NCI-H2171 (cell line): ENCODE measurements around the gene DPF3.

ENCODE experiments used
- DNase-seq: peaks from one replicate; lab custom pipeline; 2025; lab: John Stamatoyannopoulos, UW

DPF3 gene

GRCh38 chr14:72714871-72715214 lies 179.1 kb downstream of the DPF3 start:
- no peak for DNase-seq

GRCh38 chr14:72714094-72714493 lies 179.8 kb downstream of the DPF3 start:
- no peak for DNase-seq

GRCh38 chr14:72711936-72712335 lies 182.0 kb downstream of the DPF3 start:
- DNase-seq, result no peak

DNA sequence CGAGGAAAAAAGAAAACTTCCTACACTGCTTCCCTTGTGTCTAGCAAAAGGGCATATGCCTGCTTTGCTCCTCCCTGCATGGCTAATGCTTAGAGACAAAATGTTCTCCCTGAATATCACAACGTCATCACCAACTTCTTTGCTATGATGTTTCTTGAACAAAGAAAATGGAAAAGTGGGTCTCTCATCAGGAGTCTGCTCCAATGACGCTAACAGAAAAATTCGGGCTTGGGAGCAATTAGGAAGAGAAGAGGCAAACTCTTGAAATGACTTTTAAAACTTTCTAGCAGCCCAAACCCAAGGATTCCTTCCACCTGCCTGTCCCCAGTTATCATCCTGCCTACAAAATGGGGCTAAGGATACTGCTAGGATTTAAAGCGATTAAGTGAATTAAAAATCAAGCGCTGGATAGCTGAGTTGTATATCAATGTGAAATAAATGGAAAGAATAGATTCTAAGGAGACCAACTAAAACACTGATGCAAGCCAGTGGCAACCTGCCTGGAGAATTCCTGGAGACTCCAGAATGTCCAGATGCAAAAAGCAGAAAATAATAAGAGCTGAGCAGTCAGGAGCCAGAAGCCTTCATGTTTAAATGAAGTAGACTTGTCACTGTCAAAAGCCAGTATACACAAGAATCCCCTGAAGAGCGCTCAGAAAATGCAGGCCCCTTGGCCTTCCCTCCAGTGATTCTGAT lies 183.8 kb downstream of the DPF3 start:
- no peak for DNase-seq

GRCh38 chr14:72708708-72709475 lies 185.0 kb downstream of the DPF3 start:
- DNase-seq, result no peak

DNA sequence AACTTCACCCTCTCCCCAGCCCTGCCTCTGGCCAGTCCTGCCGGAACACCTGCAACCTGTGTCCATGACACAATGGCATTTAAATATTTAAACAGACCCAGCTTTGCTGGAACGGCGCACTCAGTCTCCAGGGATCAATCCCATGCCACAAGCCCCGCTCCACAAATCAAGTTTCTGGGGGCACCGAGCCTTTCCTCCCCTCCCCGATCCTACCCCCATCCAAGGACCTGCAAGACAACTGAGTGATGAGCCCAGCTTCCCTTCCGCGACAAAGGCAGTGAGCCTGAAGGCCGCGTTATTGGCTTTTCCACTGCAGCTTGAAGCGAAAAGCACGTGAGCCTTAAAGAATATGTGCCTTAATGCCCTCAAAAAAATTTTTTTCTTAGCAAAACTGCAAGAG lies 185.7 kb downstream of the DPF3 start:
- DNase-seq, result no peak

GRCh38 chr14:72706485-72706884 lies 187.4 kb downstream of the DPF3 start:
- DNase-seq, result no peak

DNA sequence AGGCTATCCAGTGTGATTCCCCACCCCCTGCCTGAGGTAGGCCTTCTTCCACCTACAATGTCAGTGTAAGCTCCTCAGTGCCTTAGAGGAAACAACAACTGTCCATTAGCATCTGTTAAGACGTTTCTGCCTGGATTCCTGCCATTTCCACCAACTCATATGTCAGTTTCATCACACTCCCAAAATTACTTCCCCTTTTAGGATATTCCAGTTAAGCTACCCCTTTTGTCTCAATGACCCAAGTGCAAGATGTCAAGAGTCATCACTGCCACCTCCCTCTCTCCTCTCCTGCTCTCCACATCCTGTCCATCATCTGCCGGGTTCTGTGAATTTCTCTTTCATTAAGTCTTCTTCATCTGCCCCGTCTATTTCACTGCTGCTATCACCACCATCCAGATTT lies 189.4 kb downstream of the DPF3 start:
- DNase-seq, result no peak

DNA sequence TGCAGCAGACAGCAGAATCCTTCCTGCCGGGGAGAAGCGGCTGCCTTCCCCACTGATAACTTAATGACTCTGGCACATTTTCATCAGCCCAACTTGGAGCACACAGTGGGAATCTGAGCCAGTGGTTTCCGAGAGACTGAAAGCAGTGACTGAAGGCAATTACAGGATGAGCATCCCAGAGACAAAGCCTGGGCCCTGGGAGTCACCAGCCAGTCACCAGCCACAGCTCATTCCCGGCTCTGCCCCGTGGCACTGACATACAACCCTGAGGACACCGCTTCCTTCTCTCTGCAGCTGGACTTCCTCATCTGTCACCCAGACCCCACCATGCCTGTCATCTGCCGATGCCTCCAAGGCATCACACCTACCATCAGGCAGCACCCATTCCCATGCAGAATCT lies 192.3 kb downstream of the DPF3 start:
- peak; percentile 17 for DNase-seq

- DNase-seq, result peak; percentile 32
Observed at GRCh38 chr14:72701237-72701565, 192.7 kb downstream of the DPF3 start.

DNA sequence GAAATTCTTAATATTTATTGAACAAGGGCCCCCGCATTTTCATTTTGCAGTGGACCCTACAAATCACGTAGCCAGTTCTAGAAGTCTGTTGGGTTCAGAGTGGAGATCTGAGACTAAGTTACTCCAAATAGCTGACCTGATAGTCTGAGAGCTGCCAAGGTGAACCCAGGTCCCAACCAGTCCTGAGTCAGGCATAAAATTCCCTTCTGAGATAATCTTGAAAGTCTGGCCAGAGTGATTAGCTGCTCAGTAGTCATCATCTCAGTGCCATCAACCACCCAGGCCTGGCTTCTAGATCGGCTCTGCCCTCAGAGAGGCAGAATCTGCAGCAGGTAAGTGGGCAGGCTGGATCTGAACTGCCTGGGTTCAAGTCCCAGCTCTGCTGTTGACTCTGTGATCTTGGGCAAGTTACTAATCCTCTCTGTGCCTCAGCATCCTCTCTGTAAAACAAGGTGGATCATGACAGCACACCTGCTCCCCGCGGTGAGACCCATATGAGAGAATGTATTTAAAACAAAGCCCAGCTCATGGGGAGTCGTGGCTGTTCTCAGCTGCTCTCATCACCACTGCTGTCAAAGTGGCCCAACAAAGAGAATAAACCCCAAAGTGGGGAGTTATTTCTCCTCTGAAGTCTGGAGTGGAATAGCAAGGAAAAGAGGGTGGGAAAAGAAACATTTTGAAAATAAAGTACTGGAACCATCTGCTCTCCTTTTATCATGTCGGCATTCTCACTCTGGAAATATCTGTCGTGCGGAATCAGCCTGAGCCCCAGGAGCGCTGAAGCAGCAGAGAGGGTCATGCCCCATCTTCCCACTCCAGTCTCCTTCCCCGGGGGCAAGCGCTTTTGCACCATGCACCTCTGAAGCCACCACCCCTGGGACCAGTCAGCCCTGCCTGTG lies 193.3 kb downstream of the DPF3 start:
- no peak for DNase-seq

DNA sequence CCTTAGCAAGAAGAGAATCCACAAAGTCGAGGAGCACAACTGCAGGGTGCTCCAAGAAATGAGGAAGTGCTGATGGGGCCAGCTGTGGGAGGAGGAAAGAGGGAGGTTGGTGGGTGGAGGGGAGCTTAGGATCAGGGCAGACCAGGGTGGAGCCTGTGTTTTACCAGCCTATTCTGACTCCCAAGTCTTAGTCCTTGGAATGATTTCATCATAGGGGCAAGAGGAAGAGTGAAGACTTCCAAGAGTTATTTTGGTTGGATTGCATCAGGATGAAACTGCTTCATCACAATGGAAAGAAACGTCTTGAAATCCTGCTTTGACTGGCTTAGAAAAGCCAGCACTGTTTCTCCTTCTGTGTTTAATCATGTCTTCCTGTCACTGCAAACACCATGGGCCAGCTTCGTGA lies 194.0 kb downstream of the DPF3 start:
- no peak for DNase-seq

- DNase-seq, result no peak
Observed at GRCh38 chr14:72699443-72699842, 194.5 kb downstream of the DPF3 start.

GRCh38 chr14:72692696-72693095 lies 201.2 kb downstream of the DPF3 start:
- no peak for DNase-seq

- no peak for DNase-seq
Observed at GRCh38 chr14:72690324-72690723, 203.6 kb downstream of the DPF3 start.

DNA sequence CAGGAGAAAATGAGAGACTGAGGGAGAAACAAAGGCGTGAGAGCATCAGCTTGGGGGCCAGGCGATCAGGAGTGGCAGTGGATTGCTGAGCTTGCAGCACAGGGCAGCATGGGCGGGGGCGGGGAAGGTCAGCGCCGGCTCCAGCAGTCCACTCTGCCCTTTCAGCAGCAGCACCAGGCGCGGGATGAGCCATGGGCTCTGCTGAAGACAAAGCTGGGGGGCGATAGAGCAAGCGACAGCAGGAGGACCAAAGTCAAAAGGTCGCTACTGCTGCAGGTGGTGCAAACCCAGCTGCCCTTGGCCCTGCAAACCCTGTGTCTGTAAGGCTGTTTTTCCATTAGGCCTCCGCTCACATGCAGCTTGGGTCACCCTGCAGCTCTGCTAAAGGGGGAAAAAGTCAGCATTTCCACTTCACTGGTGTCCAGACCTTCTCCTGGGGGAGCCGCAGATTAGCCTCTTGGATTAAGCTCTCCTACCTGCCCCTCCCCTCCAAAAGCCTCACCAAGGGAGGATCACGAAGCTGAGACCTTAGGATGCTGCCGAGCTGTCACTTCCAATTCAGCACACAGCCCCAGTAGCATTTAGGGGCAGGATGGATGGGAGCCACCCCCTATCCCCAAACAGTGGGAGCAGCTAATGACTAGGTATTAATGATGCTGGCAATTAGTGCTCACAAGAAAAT lies 204.8 kb downstream of the DPF3 start:
- DNase-seq, result no peak

DNA sequence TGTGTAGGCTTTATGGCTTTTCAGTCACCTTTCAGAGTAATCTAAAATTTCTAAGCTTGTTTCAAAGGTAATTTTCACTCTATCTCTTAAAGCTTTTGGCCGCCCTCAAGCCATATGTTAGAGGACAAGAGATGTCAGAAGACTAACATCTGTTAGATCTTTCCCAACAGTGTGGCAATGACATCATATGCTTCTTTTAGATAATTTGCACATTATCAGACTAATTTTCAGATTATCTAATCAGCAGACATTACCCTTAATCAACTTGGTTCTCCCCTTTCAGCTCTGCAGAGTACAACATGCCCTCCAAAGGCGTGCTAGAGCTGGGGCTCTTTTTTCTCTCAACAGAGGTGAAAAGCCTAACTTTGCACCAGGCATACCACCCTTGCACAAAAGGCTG lies 207.1 kb downstream of the DPF3 start:
- no peak for DNase-seq

DNA sequence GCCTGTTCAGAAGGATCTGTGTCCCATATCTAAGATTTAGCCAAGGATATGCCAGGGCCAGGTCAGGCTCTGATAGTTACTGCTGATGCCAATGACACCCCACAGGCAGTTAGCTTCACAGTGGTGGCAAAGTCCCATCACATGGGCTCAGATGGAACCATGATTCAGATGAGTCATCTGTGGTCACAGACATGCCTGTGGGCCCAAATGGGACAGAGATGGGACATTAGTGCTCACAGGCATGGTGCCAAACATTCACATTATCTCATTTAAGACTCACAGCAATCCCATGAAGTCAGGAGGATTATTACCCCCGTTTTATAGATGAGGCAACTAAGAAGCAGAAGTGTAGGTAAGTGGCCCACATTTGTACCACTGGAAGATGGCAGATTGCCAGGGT lies 207.8 kb downstream of the DPF3 start:
- DNase-seq, result no peak

GRCh38 chr14:72685456-72685855 lies 208.4 kb downstream of the DPF3 start:
- DNase-seq, result no peak

GRCh38 chr14:72683787-72684186 lies 210.1 kb downstream of the DPF3 start:
- DNase-seq, result no peak

DNA sequence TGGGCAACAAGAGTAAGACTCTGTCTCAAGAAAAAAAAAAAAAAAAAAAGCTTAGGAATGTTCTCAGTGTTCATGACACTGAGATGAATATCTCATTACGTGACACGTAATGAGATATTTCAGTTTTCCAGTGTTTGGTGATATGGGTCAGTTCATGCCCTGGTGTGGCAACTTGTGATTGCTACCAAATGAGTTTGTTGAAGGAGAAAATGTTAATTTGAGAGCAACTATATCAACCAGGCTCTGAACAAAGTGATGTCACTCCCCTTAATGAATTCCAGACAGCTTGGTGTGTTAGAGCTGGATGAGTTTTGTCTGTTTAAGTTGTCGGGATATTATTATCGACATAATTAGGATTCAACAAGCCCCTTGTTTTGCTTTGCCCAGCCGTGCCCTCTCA lies 211.7 kb downstream of the DPF3 start:
- no peak for DNase-seq

DNA sequence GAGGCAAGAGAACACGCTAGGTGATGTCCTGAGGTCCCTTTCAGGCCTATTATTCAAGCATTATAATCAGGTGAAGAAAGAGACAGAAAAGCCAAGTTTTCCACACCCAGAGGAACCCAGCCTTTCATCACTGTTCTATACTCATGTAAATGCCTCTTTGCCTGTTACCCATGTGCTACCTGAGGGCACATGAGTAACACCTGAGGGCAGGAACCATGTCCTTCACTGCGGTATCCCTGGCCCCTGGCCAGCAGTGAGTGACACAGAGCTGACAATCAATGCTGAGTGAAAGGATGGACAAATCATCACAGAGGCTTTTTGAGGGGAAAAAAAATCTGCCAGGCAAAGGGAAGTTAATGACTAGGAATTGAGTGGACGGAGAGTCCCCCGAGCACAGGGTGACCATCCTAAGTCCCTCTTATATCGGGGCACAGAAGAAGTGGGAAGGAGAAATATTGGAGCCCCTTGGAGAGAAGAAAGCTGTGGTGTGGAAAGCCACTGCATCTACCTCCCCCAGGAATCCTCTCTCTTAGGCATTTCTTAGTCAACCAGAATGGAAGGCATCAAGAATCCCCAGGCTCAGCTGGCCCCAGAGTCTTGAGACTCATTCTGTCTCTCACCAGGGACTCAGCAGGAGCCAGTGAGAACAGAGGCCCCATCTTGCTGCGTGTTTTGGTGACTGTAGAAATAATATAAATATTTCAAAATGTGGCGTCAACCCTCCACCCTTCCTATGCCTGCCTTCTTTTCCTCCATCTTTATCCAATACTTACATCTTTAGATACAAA lies 212.9 kb downstream of the DPF3 start:
- DNase-seq, result no peak
